Measurements from ENCODE around the gene UGT3A1. TPM values are rescaled to one million over a fixed set of nuclear protein-coding genes. Genes with fewer than 3 reads are reported as not detected.

UGT3A1 gene
- total and polyA plus RNA-seq, 10 of the 15 experiments (the other 5 are each of a cell fraction or from before 2014, with no cell fraction given) = not detected

DNA sequence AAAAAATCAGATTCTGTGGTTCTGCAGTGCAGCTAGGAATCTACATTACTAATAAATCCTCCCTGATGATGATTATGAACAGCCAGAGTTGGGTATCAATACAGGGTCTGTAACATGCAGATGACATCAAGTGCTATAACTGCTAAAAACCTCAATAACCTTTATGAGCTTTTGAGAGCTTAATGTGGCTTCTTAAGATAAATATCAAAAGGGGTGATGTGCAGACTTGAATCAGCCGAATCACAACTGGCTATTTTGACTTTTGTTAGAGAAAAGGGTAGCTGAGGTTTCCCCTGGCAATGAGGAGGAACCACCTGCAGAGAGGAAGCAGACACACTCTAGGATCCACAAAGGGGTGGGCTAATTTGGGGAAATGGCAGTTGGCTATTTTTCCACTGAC is 83.0 kb downstream of the UGT3A1 start (continued):
- TF ChIP-seq ZNF687 (IDR thresholded peaks at IDR 0.05) (no peak), ZNF207 (IDR thresholded peaks at IDR 0.05; ENCODE audit: borderline replicate concordance) (no peak), RAD51 (IDR thresholded peaks at IDR 0.05) (no peak), JUND (IDR thresholded peaks at IDR 0.05; ENCODE audit: low read depth, low read length) (no peak), ZNF274 (IDR thresholded peaks at IDR 0.05; ENCODE audit: insufficient read depth, insufficient read length) (no peak), E4F1 (IDR thresholded peaks at IDR 0.05; ENCODE audit: borderline replicate concordance, partially characterized antibody) (no peak), NRF1 (conservative IDR thresholded peaks at IDR 0.05; ENCODE audit: low read depth, low read length) (no peak)
- TF ChIP-seq, protein P1, sequence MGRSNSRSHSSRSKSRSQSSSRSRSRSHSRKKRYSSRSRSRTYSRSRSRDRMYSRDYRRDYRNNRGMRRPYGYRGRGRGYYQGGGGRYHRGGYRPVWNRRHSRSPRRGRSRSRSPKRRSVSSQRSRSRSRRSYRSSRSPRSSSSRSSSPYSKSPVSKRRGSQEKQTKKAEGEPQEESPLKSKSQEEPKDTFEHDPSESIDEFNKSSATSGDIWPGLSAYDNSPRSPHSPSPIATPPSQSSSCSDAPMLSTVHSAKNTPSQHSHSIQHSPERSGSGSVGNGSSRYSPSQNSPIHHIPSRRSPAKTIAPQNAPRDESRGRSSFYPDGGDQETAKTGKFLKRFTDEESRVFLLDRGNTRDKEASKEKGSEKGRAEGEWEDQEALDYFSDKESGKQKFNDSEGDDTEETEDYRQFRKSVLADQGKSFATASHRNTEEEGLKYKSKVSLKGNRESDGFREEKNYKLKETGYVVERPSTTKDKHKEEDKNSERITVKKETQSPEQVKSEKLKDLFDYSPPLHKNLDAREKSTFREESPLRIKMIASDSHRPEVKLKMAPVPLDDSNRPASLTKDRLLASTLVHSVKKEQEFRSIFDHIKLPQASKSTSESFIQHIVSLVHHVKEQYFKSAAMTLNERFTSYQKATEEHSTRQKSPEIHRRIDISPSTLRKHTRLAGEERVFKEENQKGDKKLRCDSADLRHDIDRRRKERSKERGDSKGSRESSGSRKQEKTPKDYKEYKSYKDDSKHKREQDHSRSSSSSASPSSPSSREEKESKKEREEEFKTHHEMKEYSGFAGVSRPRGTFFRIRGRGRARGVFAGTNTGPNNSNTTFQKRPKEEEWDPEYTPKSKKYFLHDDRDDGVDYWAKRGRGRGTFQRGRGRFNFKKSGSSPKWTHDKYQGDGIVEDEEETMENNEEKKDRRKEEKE (IDR thresholded peaks at IDR 0.05) = no peak
- TF ChIP-seq, protein P2, sequence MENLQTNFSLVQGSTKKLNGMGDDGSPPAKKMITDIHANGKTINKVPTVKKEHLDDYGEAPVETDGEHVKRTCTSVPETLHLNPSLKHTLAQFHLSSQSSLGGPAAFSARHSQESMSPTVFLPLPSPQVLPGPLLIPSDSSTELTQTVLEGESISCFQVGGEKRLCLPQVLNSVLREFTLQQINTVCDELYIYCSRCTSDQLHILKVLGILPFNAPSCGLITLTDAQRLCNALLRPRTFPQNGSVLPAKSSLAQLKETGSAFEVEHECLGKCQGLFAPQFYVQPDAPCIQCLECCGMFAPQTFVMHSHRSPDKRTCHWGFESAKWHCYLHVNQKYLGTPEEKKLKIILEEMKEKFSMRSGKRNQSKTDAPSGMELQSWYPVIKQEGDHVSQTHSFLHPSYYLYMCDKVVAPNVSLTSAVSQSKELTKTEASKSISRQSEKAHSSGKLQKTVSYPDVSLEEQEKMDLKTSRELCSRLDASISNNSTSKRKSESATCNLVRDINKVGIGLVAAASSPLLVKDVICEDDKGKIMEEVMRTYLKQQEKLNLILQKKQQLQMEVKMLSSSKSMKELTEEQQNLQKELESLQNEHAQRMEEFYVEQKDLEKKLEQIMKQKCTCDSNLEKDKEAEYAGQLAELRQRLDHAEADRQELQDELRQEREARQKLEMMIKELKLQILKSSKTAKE (IDR thresholded peaks at IDR 0.05; ENCODE audit: low read depth, poor library complexity, severe bottlenecking) = no peak
